OCI-LY1 (cell line): ENCODE results near the gene MYO1D.

Source experiments
- H2AFZ ChIP-seq: fragments of 200-600 bp; sonication (generic), shearing (Covaris generic); 2 replicates; pipeline ENCODE4 v1.6.0; 2014; ENCODE audit warnings: antibody characterized with exemption, mild to moderate bottlenecking, low read length
- H3F3A ChIP-seq: fragments of 200-600 bp; sonication (generic), shearing (Covaris generic); 2 replicates; pipeline ENCODE4 v1.6.0; 2014; ENCODE audit warnings: mild to moderate bottlenecking, antibody characterized with exemption, low read length, moderate library complexity; ENCODE audit not compliant: insufficient read depth
- H3K27ac ChIP-seq: fragments of 200-600 bp; sonication (generic); 2 replicates; pipeline ENCODE4 v1.5.1; 2014; ENCODE audit warnings: low read length, mixed run types, mild to moderate bottlenecking, low read depth; ENCODE audit not compliant: poor library complexity, severe bottlenecking
- H3K27me3 ChIP-seq: fragments of 200-600 bp; sonication (generic); 2 replicates; pipeline ENCODE4 v1.6.0; 2014; ENCODE audit warnings: antibody characterized with exemption, mild to moderate bottlenecking, low read length, moderate library complexity; ENCODE audit not compliant: insufficient read depth
- H3K36me3 ChIP-seq: fragments of 200-600 bp; sonication (generic); 2 replicates; pipeline ENCODE4 v1.6.1; 2014; ENCODE audit warnings: mild to moderate bottlenecking, antibody characterized with exemption, low read length, moderate library complexity, mixed read lengths; ENCODE audit not compliant: insufficient read depth
- H3K4me1 ChIP-seq: fragments of 200-600 bp; sonication (generic); 2 replicates; pipeline ENCODE4 v1.5.1; 2014; ENCODE audit warnings: mild to moderate bottlenecking, low read length, moderate library complexity; ENCODE audit not compliant: insufficient read depth, severe bottlenecking
- H3K4me2 ChIP-seq: fragments of 200-600 bp; sonication (generic), shearing (Covaris generic); 2 replicates; pipeline ENCODE4 v1.6.1; 2014; ENCODE audit warnings: low read length
- H3K4me3 ChIP-seq: fragments of 200-600 bp; sonication (generic); 2 replicates; pipeline ENCODE4 v1.5.1; 2014; ENCODE audit warnings: low read length, low read depth, mild to moderate bottlenecking, mixed read lengths; ENCODE audit not compliant: poor library complexity, severe bottlenecking
- H3K79me2 ChIP-seq: fragments of 200-600 bp; shearing (Covaris generic); 2 replicates; pipeline ENCODE4 v1.6.1; 2016; ENCODE audit warnings: mixed run types, low read length, mixed read lengths; ENCODE audit not compliant: insufficient read depth
- H3K9ac ChIP-seq: fragments of 200-600 bp; sonication (generic), shearing (Covaris generic); 2 replicates; pipeline ENCODE4 v1.6.1; 2014; ENCODE audit warnings: mild to moderate bottlenecking, low read length, mixed read lengths
- H3K9me2 ChIP-seq: fragments of 200-600 bp; sonication (generic), shearing (Covaris generic); 2 replicates; pipeline ENCODE4 v1.6.1; 2014; ENCODE audit warnings: low read depth, mild to moderate bottlenecking, low read length, mixed read lengths
- H3K9me3 ChIP-seq: fragments of 200-600 bp; shearing (Covaris generic); 2 replicates; pipeline ENCODE4 v1.6.1; 2014; ENCODE audit warnings: low read length, mixed read lengths
- H4K20me1 ChIP-seq: fragments of 200-600 bp; sonication (generic), shearing (Covaris generic); 2 replicates; pipeline ENCODE4 v1.6.0; 2016; ENCODE audit warnings: mild to moderate bottlenecking, low read length; ENCODE audit not compliant: insufficient read depth
- EZH2 ChIP-seq: fragments of 200-600 bp; sonication (generic), shearing (Covaris generic); IDR thresholded peaks from 2 replicates; pipeline ENCODE4 v1.8.0; 2017; ENCODE audit warnings: borderline replicate concordance, mixed run types, mild to moderate bottlenecking, antibody characterized with exemption, low read length, moderate library complexity, mixed read lengths
- TF ChIP-seq, protein P1 (sequence below): fragments of 200-600 bp; sonication (generic), shearing (Covaris generic); IDR thresholded peaks from 2 replicates; pipeline ENCODE4 v1.5.1; 2017; ENCODE audit warnings: mild to moderate bottlenecking, antibody characterized with exemption, low read length, moderate library complexity, mixed read lengths

Gene MYO1D

DNA sequence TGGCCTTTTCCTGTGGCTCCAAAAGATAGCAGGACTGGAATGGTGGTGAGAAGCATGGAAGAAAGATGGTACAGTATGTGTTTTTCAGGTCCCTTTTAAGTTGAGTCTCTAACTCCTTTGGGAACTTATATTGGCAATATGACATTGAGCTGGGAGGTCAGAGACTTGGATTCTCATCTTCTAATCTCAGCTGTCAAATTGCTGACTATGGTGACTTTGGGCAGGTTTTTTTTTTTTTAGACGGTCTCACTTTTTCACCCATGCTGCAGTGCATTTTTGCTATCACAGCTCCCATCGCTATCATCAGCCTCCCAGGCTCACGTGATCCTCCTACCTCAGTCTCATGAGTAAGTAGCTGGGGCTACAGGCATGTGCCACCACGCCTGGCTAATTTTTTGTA is 405.3 kb downstream of the MYO1D start:
- TF ChIP-seq, protein P1, sequence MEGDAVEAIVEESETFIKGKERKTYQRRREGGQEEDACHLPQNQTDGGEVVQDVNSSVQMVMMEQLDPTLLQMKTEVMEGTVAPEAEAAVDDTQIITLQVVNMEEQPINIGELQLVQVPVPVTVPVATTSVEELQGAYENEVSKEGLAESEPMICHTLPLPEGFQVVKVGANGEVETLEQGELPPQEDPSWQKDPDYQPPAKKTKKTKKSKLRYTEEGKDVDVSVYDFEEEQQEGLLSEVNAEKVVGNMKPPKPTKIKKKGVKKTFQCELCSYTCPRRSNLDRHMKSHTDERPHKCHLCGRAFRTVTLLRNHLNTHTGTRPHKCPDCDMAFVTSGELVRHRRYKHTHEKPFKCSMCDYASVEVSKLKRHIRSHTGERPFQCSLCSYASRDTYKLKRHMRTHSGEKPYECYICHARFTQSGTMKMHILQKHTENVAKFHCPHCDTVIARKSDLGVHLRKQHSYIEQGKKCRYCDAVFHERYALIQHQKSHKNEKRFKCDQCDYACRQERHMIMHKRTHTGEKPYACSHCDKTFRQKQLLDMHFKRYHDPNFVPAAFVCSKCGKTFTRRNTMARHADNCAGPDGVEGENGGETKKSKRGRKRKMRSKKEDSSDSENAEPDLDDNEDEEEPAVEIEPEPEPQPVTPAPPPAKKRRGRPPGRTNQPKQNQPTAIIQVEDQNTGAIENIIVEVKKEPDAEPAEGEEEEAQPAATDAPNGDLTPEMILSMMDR: no peak
- no peak for TF ChIP-seq EZH2
- no peaks in the 10 kb centered on the region for H3K27me3 ChIP-seq

DNA sequence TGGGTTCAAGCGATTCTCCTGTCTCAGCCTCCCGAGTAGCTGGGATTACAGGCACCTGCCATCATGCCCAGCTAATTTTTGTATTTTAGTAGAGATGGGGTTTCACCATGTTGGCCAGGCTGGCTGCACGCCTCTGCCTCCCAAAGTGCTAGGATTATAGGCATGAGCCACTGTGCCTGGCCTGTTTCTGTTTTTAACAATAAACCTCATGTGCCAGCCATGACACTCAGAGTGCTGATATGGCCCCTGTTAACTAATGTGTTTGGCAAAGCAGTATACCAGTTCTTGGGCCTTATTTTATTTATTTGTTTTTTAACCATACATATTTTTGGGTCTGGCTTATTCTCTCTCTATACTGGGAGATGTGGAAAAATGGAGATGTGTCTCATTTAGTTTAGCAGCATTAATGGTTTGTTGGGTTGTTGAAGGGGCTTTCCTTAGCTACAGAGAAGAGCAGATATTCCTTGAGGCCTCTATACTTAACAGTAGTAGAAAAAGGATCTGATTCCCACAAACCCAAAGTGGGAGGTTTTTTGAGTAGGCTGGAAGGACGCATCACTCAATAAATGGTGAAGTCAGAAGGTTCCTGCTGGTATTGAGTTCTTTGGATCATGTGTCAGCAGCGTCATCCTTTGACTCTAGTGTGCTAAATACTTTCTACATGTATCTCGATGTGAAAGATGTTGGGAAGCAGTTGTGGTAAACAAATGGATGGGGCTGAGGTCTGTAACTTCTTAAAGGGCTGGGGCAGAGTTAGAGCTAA is 406.3 kb downstream of the MYO1D start:
- no peak overlapping the region for H2AFZ ChIP-seq
- H3F3A ChIP-seq: no peaks in the 10 kb centered on the region
- H3K79me2 ChIP-seq: no peaks in the 10 kb centered on the region
- no peaks in the 10 kb centered on the region for H3K27me3 ChIP-seq
- H3K4me2 ChIP-seq: no peak overlapping the region
- no peaks in the 10 kb centered on the region for H3K9me2 ChIP-seq
- no peak overlapping the region for H3K4me3 ChIP-seq
- H3K9ac ChIP-seq: no peak overlapping the region
- no peaks in the 10 kb centered on the region for H3K9me3 ChIP-seq
- TF ChIP-seq, protein P1: no peak
- no peak for TF ChIP-seq EZH2
- no peak overlapping the region for H3K27ac ChIP-seq
- H3K36me3 ChIP-seq: peaks cover 98% of the 10 kb centered on the region
- H4K20me1 ChIP-seq: no peaks in the 10 kb centered on the region
- H3K4me1 ChIP-seq: no peaks in the 10 kb centered on the region

More for the DNA sequence above, 405.3 kb downstream of the MYO1D start:
- Histone ChIP-seq H4K20me1 (no peaks in the 10 kb centered on the region), H3K36me3 (peaks cover 98% of the 10 kb centered on the region), H3K9me3 (no peaks in the 10 kb centered on the region), H3K4me1 (no peaks in the 10 kb centered on the region), H3K4me3 (no peak overlapping the region), H3K9me2 (no peaks in the 10 kb centered on the region), H3F3A (no peaks in the 10 kb centered on the region), H3K9ac (no peak overlapping the region), H3K4me2 (no peak overlapping the region), H3K27ac (no peak overlapping the region), H2AFZ (no peak overlapping the region), H3K79me2 (no peaks in the 10 kb centered on the region)

DNA sequence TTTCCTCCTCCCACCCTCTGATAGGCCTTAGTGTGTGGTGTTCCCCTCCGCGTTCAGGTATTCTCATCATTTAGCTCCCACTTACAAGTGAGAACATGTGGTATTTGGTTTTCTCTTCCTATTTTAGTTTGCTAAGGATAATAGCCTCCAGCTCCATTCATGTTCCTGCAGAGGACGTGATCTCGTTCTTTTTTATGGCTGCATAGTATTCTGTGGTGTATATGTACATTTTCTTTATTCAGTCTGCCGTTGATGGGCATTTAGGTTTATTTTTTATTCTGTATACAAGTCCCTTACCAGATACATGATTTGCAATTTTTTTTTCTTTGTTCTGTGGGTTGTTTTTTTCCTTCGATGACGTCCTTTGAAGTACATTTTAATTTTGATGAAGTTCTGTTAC is 409.0 kb downstream of the MYO1D start:
- H3K9me2 ChIP-seq: no peaks in the 10 kb centered on the region
- TF ChIP-seq, protein P1: no peak
- no peak for TF ChIP-seq EZH2
- H3K4me2 ChIP-seq: no peak overlapping the region
- no peak overlapping the region for H3K4me3 ChIP-seq
- H3K9ac ChIP-seq: no peak overlapping the region
- no peaks in the 10 kb centered on the region for H3K9me3 ChIP-seq
- no peak overlapping the region for H3K27ac ChIP-seq
- H3K36me3 ChIP-seq: peaks cover 95% of the 10 kb centered on the region
- 0 out of 2 replicates have a peak, but pooled peaks cover 7% of the 10 kb centered on the region for H3K79me2 ChIP-seq
- H3F3A ChIP-seq: no peaks in the 10 kb centered on the region
- H3K4me1 ChIP-seq: no peaks in the 10 kb centered on the region
- no peaks in the 10 kb centered on the region for H4K20me1 ChIP-seq
- no peak overlapping the region for H2AFZ ChIP-seq
- no peaks in the 10 kb centered on the region for H3K27me3 ChIP-seq
